Panc1 (cell line): Measurements from ENCODE around the gene PRR36. TPM values are rescaled to one million over a fixed set of nuclear protein-coding genes. Genes with fewer than 3 reads are reported as not detected.

Experiments used
- ATAC-seq: fragments of 200-7000 bp; cut with Tn5 transposase; 2 replicates; pipeline ENCODE4 v1.9.1; 2020; ENCODE audit warnings: mild to moderate bottlenecking, moderate library complexity
- BruUV-seq: library from RNA; stranded (reverse); fragments of 400-500 nt; replicated peaks from 2 replicates; lab custom pipeline; 2021; lab: Mats Ljungman, UMichigan
- CTCF ChIA-PET: fragments of 300-600 bp; sonication (Branson Sonifier 250); formaldehyde crosslinking; loops from one replicate; lab custom pipeline; 2022; ENCODE audit warnings: antibody characterized with exemption; lab: Charles Lee
- POLR2A ChIA-PET: fragments of 300-600 bp; sonication (Branson Sonifier 250); formaldehyde crosslinking; loops from one replicate; lab custom pipeline; 2022; ENCODE audit warnings: antibody characterized with exemption; lab: Charles Lee
- DNase-seq: peaks from one replicate; pipeline ENCODE4 v3.0.0-alpha.2; 2010; ENCODE audit warnings: low read depth, low spot score
- H3K27ac ChIP-seq: 2 replicates; pipeline ENCODE4 v1.5.1; 2011; ENCODE audit warnings: mild to moderate bottlenecking, low read length, inconsistent platforms
- H3K27me3 ChIP-seq: fragments of 200-500 bp; sonication (Bioruptor generic); 2 replicates; pipeline ENCODE4 v1.6.0; 2014; ENCODE audit warnings: low read length, inconsistent platforms; ENCODE audit not compliant: control insufficient read depth, insufficient read depth
- H3K36me3 ChIP-seq: fragments of 200-500 bp; sonication (Bioruptor generic); 2 replicates; pipeline ENCODE4 v1.5.1; 2014; ENCODE audit warnings: inconsistent platforms, mild to moderate bottlenecking, low read length, moderate library complexity; ENCODE audit not compliant: control insufficient read depth, insufficient read depth
- H3K4me1 ChIP-seq: 2 replicates; pipeline ENCODE4 v1.5.1; 2011; ENCODE audit warnings: inconsistent platforms, mild to moderate bottlenecking, low read length, moderate library complexity; ENCODE audit not compliant: control insufficient read depth, insufficient read depth
- H3K4me3 ChIP-seq, 2 experiments: 2 replicates each; pipeline ENCODE4 v1.5.1; 2011 to 2012; ENCODE audit warnings: low read depth in 2 of 2, low read length in 2 of 2, mild to moderate bottlenecking in 2 of 2, inconsistent platforms in 1 of 2, moderate library complexity in 1 of 2
- H3K9me3 ChIP-seq: fragments of 200-500 bp; sonication (Bioruptor generic); 2 replicates; pipeline ENCODE4 v1.5.1; 2014; ENCODE audit warnings: low read depth, mild to moderate bottlenecking, inconsistent platforms, low read length, moderate library complexity; ENCODE audit not compliant: control insufficient read depth, insufficient read depth
- CTCF ChIP-seq: fragments of 450-650 bp; IDR thresholded peaks from 2 replicates; pipeline ENCODE4 v1.5.1; 2017; ENCODE audit warnings: mild to moderate bottlenecking
- POLR2AphosphoS5 ChIP-seq: IDR thresholded peaks from 2 replicates; pipeline ENCODE4 v1.6.1; 2012; ENCODE audit warnings: mild to moderate bottlenecking, low read depth, low read length, moderate library complexity
- REST ChIP-seq, 2 experiments: IDR thresholded peaks; 2 replicates each; pipeline ENCODE4 v1.6.1; 2011 to 2012; ENCODE audit warnings: low read depth in 2 of 2, control low read depth in 1 of 2, low read length in 1 of 2, mild to moderate bottlenecking in 1 of 2, moderate library complexity in 1 of 2; ENCODE audit not compliant: insufficient read depth in 1 of 2
- SIN3A ChIP-seq: IDR thresholded peaks from 2 replicates; pipeline ENCODE4 v1.6.1; 2012; ENCODE audit warnings: low read depth, mild to moderate bottlenecking, low read length, moderate library complexity, borderline replicate concordance; ENCODE audit not compliant: insufficient read depth
- TCF7L2 ChIP-seq: IDR thresholded peaks from 2 replicates; pipeline ENCODE4 v1.6.1; 2011; ENCODE audit warnings: mild to moderate bottlenecking, low read depth, low read length, inconsistent platforms
- in situ Hi-C: cut with HindIII; loops from 2 replicates; pipeline ENCODE4 v1.10.0; 2016; ENCODE audit warnings: low sequenced_read_pairs, low pct_unique_long_range_greater_than_20kb
- intact Hi-C: fragments of 100-400 bp; cut with micrococcal nuclease; formaldehyde crosslinking; loops from one replicate; pipeline ENCODE4 v1.10.0; 2022; ENCODE audit not compliant: unreplicated experiment
- total RNA-seq: library from RNA; stranded (reverse); gene quantifications from one replicate; pipeline ENCODE4 v1.2.1, GENCODE V29; 2021; ENCODE audit not compliant: unreplicated experiment

Gene PRR36
- total RNA-seq, 1 experiment from 2014 or later, result 3.7 TPM

- no peaks in the 10 kb centered on the region for H3K9me3 ChIP-seq
- peak within 1 kb of the TSS in 1 of 2 experiments; percentile 42; a peak in 2 of 4 replicates for H3K4me3 ChIP-seq
- no TSS peak for BruUV-seq
- TF ChIP-seq SIN3A (no peak), TCF7L2 (no peak), REST (IDR thresholded peaks at IDR 0.05; ENCODE audit: insufficient read depth in 1 of 2, low read depth in 2 of 2, low read length in 1 of 2) (no peak), CTCF (no peak), POLR2AphosphoS5 (no peak)
- no peak for ATAC-seq
- peaks cover 10% of the 10 kb centered on the region for H3K4me1 ChIP-seq
- peak within 1 kb of the TSS; percentile 48; the same call in 1 of the 2 replicates for H3K27ac ChIP-seq
- intact Hi-C loops (no loop called here), in situ Hi-C loops (no loop called here)
- no peaks in the 10 kb centered on the region for H3K27me3 ChIP-seq
- H3K36me3 ChIP-seq, result no peaks in the 10 kb centered on the region; the same call in 1 of the 2 replicates
- no peak for DNase-seq
- ChIA-PET POLR2A (no interaction called here), CTCF (no interaction called here)
These were observed 40.4 kb upstream of the PRR36 start, which contains the start of gene TGFBR3L for GRCh38 chr19:7914598-7915045. TGFBR3L (plus strand) TSS chr19:7914830.

- intact Hi-C loops (no loop called here), in situ Hi-C loops (no loop called here)
- ATAC-seq, result no peak
- H3K9me3 ChIP-seq, result no peaks in the 10 kb centered on the region
- H3K27ac ChIP-seq, result no peak overlapping the region
- no peak overlapping the region for H3K4me3 ChIP-seq
- no peaks in the 10 kb centered on the region for H3K36me3 ChIP-seq
- CTCF ChIA-PET, result no interaction called here
- POLR2A ChIA-PET, result no interaction called here
- no peaks in the 10 kb centered on the region for H3K27me3 ChIP-seq
- peaks cover 10% of the 10 kb centered on the region for H3K4me1 ChIP-seq
- no peak for DNase-seq
- BruUV-seq, result no TSS peak
- TF ChIP-seq TCF7L2, result no peak
- TF ChIP-seq REST (IDR thresholded peaks at IDR 0.05; ENCODE audit: insufficient read depth in 1 of 2, low read depth in 2 of 2, low read length in 1 of 2), result no peak
- TF ChIP-seq CTCF, result no peak
- TF ChIP-seq SIN3A, result no peak
- TF ChIP-seq POLR2AphosphoS5, result no peak
These were observed 39.9 kb upstream of the PRR36 start for GRCh38 chr19:7914099-7914498.
